Right kidney (tissue), 9 donors: ENCODE data around the gene FAM3D.
"Not testable (repeated sequence)": the region's sequence is repeated elsewhere in the genome, so short reads cannot be mapped to it uniquely, and the experiment has no call there.

Experiments used
- DNase-seq: peaks from one replicate; pipeline ENCODE4 v3.0.0-alpha.2; 2016
- long read RNA-seq, 8 donors: transcript quantifications; one replicate each; lab custom pipeline, GENCODE V29; 2026

The FAM3D gene, protein sequence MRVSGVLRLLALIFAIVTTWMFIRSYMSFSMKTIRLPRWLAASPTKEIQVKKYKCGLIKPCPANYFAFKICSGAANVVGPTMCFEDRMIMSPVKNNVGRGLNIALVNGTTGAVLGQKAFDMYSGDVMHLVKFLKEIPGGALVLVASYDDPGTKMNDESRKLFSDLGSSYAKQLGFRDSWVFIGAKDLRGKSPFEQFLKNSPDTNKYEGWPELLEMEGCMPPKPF
- long read RNA-seq, donor 1: 0 reads
- long read RNA-seq, donor 2: 0 reads
- long read RNA-seq, donor 3: 0 reads
- long read RNA-seq, donor 4: 0 reads
- long read RNA-seq, donor 5: 0 reads
- long read RNA-seq, donor 6: 0 reads
- long read RNA-seq, donor 7: 0 reads
- long read RNA-seq, donor 8: 0 reads

GRCh38 chr3:58666683-58667082 lies at the start of gene FAM3D:
Gene FAM3D (minus strand): TSS chr3:58666774. CDS start chr3:58655563, 11,211 bp downstream.
- DNase-seq: no peak

GRCh38 chr3:58713715-58714401 lies 47.3 kb upstream of the FAM3D start:
- no peak for DNase-seq

- DNase-seq: no peak
These were observed 45.3 kb upstream of the FAM3D start for GRCh38 chr3:58711871-58712270.

GRCh38 chr3:58708983-58709382 lies 42.4 kb upstream of the FAM3D start:
- not testable (repeated sequence) for DNase-seq

DNA sequence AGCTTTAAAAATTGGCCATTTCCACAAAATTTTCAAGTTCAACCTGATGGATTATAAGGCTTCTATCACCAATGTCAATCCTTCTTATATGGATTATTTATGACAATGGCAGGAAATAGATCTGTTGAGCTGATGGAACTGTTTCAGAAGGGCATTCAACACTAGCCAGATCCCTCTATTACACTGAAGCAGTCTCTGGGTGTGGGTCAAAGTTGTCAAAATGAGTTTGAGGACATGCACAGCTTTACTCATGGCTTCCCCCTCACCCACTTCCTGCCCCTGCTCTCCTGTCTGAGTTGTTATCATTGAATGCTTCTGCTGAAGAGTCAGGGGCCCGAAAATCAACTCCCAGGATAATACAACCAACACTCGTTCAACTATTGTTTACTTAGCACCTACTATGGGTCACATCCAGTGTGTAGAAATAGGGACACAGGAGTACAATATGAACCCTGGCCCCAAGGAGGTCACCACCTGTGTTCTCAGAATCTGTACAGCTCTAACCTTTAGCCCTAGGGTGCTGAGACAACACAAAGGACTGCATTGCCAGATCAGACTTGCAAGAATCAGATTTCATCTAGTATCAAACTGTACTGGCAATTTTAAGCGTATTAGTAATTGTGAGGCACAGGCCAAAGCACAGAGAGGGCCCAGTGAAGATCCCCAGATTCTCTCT lies 41.7 kb upstream of the FAM3D start:
- DNase-seq: no peak

GRCh38 chr3:58707390-58707930 lies 40.9 kb upstream of the FAM3D start:
- DNase-seq: no peak

DNA sequence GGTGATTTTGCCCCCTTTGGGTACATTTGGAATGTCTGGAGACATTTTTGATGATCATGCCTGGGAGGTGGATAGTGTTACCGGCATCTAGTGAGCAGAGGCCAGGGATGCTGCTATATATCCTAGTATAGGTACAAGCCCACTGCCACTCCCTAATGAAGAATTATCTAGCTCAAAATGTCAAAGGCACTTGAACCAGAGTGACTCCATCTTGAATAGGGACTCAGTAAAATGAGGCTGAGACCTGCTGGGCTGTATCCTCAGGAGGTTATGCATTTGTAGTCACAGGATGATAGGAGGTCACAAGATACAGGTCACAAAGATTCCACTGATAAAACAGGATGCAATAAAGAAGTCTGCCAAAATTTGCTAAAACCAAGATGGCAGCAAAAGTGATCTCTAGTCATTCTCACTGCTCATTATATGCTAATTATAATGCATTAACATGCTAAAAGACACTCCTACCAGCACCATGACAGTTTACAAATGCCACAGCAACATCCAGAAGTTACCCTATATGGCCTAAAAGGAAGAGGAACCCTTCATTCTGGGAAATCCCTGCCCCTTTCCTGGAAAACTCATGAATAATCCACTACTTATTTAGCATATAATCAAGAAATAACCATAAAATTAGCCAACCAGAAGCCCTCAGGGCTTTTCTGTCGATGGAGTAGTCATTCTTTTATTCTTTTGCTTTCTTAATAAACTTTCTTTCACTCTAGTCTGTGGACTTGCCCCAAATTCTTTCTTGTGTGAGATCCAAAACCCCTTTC lies 40.0 kb upstream of the FAM3D start:
- no peak for DNase-seq

GRCh38 chr3:58704745-58705144 lies 38.2 kb upstream of the FAM3D start:
- no peak for DNase-seq

GRCh38 chr3:58704304-58704703 lies 37.7 kb upstream of the FAM3D start:
- DNase-seq: not testable (repeated sequence)

DNA sequence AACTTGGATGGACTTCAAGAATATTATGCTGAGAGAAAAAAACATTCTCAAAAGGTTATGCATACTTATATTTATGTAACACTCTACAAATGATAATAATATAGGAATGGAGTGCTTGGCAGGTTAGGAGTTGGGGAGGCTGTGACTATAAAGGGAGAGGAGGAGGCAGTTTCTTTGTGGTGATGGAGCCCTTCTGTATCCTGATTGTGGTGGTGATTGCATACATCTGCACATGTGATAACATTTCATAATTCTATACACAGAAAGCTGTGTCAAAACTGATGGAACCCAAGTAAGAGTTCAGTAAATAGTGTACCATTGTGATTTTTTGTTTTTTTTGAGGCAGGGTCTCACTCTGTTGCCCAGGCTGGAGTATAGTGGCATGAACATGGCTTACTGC lies 31.7 kb upstream of the FAM3D start:
- no peak for DNase-seq

DNA sequence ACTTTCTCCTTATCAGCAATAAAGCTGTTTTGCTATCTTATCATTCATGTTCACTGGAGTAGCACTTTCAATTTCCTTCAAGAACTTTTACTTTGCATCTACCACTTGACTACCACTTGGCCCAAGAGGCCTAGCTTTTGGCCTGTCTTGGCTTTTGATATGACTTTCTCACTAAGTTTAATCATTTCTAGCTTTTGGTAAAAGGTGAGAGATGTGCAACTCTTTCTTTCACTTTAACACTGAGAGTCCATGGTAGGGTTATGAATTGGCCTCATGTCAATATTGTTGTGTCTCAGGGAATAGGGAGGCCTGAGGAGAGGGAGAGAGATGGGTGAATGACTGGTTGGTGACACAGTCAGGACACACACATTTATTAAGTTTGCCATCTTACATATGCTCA lies 31.0 kb upstream of the FAM3D start:
- DNase-seq: no peak

DNA sequence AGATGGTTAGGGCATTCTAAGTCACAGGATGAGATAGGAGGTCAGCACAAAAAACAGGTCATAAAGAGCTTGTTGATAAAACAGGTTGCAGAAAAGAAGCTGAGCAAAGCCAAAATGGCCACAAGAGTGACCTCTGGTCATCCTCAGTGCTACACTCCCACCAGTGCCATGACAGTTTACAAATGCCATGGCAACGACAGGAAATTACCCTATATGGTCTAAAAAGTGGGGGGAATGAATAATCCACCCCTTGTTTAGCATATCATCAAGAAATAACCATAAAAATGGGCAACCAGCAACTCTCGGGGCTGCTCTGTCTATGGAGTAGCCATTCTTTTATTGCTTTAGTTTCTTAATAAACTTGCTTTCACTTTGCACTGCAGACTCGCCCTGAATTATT lies 30.2 kb upstream of the FAM3D start:
- not testable (repeated sequence) for DNase-seq

DNA sequence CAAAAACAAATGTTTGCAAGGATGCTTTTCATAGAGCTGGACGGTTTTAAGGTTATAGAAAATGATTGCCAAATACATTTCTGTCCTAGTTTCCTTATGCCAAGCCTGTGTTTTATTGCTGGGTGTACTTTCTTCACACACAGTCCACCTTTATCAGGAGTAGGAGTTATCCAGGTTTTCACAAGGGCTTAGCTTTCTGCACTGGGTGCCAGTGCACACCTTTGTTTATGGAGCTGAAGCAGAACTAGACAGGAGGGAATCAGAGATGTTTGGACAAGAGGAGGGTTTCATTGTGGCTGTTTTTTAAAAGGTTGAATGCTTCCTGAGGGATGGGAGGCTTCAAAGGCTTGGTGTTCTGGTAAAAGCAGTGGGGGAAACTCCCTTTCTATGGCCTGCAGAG lies 29.5 kb upstream of the FAM3D start:
- DNase-seq: no peak

DNA sequence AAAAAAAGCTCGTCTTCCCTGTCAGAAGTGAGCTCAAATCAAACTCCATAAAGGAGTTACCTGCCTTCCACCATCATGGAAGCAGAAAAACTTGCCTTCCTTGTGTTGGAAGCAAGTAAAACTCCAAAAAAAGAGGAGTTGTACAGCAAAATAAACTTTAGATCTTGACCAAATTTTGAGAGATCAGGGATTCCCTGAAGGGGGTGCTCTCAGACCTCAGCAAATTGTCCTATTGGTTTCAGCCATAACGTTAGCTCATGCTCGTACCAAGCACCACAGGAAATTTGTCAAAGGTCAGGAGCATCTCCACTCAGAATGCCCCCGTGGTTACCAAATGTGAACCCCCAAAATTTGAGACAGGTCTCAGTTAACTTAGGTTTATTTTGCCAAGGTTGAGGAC lies 28.7 kb upstream of the FAM3D start:
- not testable (repeated sequence) for DNase-seq

GRCh38 chr3:58693940-58694850 lies 27.6 kb upstream of the FAM3D start:
- no peak for DNase-seq

GRCh38 chr3:58692484-58692883 lies 25.9 kb upstream of the FAM3D start:
- DNase-seq: no peak

- no peak for DNase-seq
These were observed 25.4 kb upstream of the FAM3D start for GRCh38 chr3:58691997-58692396.

- DNase-seq: no peak
These were observed 23.9 kb upstream of the FAM3D start for GRCh38 chr3:58690490-58690889.

DNA sequence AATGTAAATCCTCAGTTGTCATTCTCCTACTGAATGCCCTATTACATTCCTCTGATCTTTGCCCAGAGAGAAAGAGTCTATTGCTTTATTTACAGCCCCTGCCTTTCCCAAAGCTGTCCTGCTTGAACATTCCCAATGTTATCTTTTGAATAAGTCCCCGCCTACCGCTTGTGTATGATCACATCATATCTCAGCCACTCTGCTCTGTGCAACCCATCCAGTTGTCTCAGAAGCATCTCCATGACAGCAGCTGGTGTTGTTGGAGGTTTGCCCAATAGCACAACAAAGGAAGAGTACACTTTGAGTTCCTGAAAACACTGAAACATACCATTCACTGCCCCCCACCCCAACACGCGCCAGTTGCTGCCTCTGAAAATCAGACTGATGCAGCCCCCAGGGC lies 22.0 kb upstream of the FAM3D start:
- DNase-seq: no peak

DNA sequence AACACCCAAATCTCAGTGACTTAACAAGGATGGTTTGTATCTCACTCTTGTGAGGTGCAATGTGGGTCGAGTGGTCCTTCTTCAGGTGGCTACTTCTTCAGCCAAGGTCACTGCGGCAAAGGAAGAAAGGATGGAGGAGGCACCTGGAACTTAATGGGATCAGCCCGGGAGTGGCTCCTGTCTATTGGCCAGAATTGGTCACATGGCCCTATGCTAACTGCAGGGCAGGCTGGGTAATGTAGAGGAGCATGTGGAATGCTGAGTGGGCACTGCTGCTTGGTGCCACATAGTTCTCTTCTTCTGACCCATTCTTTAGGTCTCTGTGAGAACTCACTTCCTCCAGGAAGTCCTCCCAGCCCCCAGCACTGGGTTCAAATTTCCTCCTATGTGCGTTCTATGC lies 20.3 kb upstream of the FAM3D start:
- DNase-seq: no peak

GRCh38 chr3:58685641-58686040 lies 19.1 kb upstream of the FAM3D start:
- DNase-seq: no peak
